C1 segment of cervical spinal cord (tissue), 14 donors: ENCODE data around the gene TMEM94.
"Not testable (repeated sequence)": the region's sequence is repeated elsewhere in the genome, so short reads cannot be mapped to it uniquely, and the experiment has no call there.

Experiments used
- DNase-seq, 14 donors: peaks; one replicate each; lab custom pipeline; 2025; lab: John Stamatoyannopoulos, UW

TMEM94 gene

DNA sequence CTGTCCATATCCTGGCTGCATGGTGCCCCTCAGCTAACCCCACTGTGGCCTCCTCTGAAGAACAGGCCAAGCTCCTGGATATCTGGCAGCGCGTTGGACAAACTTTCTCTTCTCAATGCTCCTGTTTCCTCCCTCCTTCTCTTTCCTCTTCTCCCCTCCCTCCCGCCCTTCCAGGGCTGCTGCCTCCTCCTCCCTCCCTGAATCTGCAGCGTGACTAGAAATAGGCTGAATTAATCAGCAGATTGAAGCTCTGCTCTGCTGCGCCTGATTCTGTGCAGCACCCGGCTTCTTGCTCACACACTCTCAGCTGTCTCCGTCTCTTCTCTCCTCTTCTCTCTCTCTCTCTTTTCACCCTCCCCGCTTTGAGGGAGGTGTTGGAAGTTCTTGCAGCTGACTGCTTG is 19.8 kb downstream of the TMEM94 start:
- peak in 7 of 14 donors; percentile 26 to 58 (median 45) for DNase-seq

DNA sequence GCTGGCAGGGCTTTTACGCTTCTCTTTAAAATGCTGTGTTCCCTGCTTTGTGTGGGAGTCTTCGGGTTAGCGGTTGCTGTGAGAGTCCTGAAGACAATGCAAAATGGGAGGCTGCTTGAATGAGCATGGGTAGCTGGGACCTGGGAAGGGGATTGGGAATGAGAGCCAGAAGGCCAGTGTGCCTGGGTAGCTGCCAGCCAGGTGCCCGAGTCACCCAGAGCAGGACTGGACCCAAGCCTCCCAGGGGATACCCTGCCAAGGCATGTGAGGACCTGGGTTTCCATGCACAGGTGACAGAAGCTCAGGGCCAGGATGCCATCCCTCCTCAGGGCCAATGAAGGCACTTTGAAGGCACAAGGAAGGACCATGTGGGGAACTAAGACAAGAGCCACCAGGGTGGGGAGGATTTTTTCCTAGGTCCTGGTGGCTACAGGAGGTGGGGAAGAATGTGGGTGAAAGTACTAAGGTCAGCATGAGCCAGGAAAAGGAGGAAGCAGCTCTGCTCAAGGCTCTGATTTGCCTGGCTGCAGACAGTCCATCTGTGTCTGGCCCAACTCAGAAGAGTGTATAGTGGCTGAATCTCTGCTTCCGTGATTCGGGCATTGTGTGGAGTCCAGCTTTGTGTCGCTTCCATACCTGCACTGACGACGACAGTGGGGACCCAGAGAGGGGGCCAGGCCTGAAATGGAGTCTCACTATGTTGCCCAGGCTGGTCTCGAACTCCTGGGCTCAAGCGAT is 20.5 kb downstream of the TMEM94 start:
- peak in 1 of 14 donors; percentile 36 for DNase-seq

DNA sequence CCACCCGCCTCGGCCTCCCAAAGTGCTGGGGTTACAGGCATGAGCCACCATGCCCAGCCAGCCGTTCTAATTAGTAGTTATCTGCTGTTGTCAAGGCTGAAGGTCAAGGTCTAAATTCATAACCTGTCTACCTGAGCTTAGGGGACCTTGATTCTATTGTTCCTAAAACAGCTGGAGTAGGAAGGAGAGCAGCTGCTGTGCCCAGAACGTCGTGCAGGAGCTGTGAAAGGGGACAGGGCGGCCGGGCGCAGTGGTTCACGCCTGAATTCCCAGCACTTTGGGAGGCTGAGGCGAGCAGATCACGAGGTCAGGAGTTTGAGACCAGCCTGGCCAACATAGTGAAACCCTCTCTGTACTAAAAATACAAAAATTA is 21.0 kb downstream of the TMEM94 start:
- not testable (repeated sequence) for DNase-seq

DNA sequence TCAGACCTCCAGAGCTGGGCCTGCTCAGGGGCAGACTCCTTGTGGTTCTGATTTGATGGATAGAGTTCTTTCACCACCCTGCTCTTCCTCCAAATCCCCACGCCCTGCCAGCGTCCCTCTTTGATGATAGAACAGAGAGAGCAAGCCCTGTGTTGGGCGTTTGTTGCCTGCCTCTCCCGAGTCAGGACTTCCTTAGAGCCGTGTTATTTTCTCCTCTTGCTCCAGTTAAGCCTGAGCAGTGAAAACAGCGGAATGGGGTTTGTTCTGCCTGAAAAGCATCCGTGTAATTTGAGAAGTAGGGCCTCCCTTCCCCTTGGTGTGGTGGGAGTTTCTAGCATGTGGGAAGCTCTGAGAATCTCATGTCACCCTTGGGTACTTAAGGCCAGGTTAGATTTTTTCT is 22.1 kb downstream of the TMEM94 start:
- DNase-seq: no peak

DNA sequence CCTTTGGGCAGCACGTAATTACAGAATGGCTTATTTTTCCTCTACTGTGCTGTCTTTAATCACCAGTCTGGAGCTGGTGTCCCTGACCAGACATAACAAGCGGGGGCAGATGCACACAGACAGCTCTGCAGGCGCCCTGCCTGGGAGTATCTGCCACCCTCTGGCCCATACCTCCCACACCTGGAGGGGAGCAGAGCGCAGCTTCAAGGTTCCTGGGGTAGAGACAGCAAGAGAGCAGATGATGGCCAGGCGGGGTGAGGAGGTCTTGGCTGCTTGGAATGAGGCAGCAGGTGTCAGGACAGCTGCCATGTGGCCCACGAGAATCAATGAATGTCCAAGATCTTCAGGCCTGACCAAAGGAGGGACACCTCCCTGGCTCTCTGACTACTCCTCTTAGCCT is 23.8 kb downstream of the TMEM94 start:
- DNase-seq: peak in 1 of 14 donors; percentile 24

DNA sequence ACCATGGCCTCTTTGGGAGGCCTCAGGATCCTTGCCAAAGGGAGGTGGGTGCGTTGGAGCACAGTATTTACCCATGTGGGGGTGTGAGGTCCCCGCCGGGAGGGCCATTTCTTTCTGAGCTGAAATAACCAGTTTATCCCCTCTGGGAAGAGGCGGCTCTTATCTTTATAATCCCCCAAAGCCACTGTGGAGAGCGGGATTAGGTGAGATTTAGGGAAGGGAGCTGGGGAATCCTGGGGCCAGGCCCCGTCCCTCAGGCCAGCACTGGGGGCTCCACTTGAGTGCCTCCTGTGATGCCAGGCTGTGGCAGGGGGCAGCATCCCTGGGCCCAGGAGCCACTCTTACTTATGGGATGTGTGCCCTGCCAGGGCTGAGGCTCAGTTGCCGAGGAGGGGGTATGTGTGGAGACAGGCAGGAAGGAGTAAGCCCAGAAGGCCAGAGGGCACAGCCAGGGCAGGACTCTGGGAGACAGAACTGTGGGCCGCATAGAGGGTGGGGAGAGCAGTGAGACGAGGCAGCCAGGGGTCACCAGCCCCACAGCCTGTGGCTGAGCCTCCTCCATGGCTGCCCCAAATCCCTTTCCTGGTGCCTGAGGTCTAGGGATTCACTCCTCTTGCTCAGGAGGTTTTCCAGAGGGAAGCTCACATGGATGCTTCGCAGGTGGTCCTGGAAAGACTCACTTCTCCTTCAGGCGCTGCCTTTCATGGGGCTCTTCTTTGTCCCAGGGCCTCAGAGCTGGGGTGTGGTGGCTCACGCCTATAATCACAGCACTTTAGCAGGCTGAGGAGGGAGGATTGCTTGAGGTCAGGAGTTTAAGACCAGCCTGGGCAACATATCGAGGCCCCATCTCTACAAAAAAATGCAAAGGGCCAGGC is 25.0 kb downstream of the TMEM94 start:
- no peak for DNase-seq

DNA sequence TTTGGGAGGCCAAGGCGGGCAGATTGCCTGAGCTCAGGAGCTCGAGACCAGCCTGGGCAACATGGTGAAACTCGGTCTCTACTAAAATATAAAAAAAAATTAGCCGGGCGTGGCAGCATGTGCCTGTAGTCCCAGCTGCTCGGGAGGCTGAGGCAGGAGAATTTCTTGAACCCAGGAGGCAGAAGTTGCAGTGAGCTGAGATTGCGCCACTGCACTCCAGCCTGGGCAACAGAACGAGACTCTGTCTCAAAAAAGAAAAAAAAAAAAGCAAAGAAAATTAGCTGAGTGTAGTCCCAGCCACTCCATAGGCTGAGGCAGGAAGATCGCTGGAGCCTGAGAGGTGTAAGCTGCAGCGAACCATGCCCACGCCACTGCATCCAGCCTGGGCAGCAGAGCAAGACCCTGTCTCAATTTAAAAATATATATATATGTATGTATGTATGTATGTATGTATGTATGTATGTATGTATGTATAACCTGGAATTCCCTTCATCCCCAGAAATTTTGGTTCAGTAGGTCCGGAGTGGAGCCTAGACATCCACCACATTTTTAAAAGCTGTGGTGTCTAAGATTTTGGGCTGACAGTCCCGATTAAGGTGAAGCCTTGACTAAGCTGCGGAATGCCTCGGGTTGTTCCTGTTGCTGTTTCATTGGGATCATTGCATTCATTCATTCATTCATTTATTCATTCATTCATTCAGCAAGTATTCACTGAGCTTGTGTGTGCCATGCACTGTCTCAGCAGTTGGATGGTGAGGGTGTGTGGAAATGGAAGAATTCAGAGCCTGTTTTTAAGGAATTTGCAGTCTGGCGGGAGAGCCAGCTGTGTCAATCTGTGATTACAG is 25.9 kb downstream of the TMEM94 start:
- no peak for DNase-seq

DNA sequence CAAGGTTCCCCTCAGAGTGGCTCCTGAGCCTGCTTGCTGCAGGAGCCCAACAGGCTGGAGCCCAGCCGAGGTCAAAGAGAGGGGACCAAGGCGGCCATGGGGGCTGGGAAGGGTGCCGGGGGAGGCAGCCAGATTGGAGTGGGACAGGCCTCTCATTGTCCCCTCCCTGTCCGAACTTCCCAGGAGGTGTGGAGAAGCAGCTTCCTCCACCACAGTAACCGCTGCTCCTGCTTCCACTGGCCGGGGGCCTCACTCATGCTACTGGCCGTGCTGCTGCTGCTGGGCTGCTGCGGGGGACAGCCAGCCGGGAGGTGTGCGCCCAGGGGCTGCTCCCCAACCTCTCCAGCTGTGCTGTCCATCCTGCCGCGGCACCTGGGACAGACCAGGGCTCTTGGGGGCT is 29.3 kb downstream of the TMEM94 start:
- no peak for DNase-seq

DNA sequence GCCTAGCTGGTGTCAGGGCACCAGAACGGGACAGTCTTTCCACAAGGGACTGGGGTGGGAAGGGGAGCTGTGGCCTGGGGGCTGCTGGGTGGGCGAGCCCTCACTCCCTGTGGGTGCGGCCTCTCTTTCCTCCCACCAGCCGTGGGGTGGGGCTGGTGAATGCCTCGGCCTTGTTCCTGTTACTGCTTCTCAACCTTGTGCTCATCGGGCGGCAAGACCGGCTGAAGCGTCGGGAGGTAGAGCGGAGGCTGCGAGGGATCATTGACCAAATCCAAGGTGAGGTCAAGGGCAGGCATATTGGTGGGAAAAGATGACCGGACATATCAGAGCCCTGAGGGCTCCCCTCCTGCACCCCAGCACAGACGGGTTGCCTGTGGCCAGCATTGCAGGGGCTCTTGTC is 29.7 kb downstream of the TMEM94 start:
- no peak for DNase-seq

DNA sequence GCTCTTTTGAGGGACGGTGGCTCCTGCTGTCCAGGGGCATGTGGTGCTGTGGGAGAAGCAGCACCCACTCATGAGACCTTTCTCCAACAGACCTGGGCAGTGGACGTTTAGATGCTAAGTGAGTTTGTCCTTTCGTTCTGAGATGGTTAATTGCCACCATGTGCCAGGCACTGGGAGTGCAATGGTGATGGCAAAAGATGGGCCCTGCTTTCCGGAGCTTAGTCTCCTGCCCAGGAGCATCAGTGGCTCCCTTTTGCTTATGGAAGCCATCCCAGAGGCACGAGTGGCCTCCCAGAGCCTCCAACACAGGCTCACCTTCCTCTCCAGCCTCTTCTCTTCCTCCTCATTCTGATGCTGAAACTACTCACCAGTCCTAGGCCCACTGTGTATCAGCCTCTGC is 30.5 kb downstream of the TMEM94 start:
- no peak for DNase-seq

DNA sequence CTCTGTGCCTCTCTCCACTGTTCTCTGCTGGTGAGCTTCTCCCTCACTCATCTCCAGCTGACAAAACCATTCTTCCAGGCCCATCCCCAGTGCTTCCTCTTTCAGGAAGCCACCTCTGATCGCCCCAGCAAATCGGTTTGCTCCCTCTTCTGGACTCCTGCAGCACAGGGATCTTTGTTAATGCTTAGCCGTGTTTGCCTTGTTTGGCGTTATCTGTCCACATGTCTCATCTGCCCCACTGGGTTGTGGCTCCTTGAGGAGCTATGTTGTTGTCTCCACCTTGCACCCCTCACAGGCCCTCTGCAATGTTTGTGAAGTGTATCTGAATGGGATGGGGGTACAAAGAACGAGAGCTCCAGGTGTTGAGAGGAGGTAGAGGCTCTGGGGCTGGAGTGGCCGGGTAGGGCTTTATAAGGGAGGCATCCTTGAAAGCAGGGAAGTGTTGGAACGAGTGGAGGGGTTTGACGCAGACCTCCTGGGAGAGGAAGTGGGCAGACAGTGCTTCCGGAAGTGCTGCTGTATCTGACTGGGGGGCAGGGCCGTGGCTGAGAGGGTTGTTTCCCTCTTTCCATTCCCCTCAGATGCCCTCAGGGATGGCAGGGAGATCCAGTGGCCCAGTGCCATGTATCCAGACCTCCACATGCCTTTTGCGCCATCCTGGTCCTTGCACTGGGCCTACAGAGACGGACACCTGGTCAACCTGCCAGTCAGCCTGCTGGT is 31.1 kb downstream of the TMEM94 start:
- DNase-seq: peak in 6 of 14 donors; percentile 21 to 49 (median 36)

DNA sequence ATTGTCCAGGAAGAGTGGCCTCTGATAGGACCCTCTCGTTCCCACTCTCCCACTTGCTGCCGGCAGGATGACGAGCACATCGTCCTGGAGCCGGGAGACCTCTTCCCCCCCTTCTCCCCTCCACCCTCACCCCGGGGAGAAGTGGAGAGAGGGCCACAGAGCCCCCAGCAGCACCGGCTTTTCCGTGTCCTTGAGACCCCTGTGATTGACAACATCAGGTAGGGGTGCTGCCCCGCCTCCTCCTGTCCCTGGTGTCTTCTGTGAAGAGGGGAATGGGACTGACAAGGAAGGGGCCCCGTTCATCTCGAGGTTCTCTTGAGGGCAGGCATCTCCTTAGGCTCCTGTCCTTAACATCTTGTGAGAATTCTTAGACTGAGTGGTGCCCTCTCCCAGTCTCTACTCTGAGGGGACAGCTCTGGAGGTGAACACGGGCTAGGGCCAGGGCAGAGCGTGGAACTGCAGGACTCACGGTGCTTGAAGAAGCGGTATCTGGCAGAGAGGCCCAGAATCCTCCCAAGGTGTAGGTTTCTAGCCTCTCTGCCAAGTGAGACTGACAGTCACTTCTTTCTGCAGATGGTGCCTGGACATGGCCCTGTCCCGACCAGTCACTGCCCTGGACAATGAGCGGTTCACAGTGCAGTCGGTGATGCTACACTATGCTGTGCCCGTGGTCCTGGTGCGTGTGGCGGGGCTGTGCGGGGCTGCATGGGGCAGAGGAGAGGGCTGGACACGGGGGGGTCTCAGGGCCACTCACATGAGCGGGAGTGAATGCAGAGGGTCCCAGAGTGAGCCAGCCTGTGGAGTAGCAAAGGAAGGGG is 32.5 kb downstream of the TMEM94 start:
- DNase-seq: peak in 2 of 14 donors; percentile 30 to 34

DNA sequence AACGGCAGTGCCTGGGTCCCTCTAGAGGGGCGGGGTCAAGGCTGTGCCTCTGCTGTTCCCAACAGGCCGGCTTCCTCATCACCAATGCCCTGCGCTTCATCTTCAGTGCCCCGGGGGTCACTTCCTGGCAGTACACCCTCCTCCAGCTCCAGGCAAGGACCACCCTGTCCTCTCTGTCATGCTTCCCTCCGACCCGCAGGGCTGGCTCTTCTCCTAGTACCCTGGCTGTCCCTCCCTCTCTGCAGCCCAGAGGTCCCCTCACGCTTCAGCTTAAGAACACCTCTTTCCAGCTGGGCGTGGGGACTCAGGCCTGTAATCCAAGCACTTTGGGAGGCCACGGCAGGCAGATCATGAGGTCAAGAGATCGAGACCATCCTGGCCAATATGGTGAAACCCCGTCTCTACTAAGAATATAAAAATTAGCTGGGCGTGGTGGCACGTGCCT is 33.1 kb downstream of the TMEM94 start:
- no peak for DNase-seq

DNA sequence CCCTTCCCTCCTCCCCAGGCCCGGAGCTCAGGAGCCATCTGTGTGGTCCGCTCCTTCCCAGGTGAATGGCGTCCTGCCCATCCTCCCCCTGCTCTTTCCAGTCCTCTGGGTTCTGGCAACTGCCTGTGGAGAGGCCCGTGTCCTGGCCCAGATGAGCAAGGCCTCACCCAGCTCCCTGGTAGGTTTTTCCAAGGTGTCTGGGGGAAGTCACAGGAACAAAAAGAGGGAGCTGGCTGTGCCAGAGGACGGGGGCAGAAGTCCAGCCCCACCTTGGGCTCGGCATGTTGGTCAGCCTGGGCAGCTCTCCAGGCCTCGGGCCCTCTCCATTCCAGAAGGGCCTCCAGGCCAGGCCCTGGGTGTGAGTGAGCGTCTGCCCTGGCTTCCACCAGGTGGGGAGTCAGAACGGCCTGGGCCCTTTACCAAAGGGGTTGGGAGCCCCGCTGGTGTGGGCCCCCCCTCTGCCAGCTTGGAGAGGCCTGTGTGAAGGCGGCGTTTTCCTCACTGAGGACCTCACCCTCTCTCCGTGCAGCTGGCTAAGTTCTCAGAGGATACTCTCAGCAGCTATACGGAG is 33.8 kb downstream of the TMEM94 start:
- DNase-seq: peak in 1 of 14 donors; percentile 57

DNA sequence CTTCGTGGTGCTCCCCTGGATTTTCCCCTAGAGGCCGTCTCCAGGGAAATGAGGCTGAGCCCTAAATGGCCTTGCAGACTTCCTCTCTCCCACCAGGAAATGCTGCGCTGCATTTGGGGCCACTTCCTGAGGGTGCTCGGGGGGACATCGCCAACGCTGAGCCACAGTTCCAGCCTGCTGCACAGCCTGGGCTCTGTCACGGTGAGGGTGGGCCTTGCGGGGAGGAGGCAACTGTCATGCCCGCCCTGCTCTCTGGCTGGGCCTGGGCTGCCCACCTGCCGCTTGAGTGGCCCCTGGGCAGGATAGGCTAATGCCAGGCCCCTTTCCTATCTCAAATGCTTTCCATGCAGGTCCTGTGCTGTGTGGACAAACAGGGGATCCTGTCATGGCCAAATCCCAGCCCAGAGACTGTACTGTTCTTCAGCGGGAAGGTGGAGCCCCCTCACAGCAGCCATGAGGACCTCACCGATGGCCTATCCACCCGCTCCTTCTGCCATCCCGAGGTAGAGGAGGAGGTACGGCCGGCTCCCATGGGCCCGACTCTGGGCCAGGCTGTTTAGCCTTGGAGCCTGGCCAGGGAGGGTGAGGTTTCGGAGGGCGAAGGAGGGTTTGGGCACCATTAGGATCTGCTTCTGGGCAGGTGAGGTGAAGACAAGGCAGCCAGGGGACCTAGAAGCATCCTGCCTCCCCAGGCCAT is 34.7 kb downstream of the TMEM94 start:
- DNase-seq: no peak

DNA sequence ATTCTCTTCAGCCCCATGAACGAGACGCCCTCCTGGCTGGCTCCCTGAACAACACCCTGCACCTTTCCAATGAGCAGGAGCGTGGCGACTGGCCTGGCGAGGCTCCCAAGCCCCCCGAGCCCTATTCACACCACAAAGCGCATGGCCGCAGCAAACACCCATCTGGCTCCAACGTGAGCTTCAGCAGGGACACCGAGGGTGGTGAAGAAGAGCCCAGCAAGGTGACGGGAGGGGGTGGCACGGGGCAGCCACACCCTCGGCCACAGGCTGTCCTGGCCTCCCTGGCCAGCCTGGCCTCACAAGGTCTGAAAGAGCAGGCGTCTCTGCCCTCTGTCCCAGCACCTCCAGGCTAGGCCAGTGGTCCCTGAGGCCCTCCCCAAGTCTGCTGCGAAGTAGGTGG is 35.2 kb downstream of the TMEM94 start:
- DNase-seq: no peak

DNA sequence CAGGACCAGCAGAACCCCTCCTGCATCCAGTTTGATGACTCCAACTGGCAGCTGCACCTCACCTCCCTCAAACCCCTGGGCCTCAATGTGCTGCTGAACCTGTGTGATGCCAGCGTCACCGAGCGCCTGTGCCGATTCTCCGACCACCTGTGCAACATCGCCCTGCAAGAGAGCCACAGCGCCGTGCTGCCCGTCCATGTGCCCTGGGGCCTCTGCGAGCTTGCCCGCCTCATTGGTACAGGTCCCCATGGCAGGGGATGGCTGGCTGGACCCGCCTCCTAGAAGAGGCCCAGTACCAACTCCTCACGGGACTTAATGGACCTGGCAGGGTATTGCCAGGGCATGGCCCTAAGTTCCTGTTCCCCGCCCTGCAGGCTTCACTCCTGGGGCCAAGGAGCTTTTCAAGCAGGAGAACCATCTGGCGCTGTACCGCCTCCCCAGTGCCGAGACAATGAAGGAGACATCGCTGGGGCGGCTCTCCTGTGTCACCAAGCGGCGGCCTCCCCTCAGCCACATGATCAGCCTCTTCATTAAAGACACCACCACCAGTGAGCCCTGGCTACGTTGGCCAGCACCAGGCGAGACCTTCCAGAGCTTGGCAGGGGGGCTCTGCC is 36.2 kb downstream of the TMEM94 start:
- DNase-seq: peak in 1 of 14 donors; percentile 39

DNA sequence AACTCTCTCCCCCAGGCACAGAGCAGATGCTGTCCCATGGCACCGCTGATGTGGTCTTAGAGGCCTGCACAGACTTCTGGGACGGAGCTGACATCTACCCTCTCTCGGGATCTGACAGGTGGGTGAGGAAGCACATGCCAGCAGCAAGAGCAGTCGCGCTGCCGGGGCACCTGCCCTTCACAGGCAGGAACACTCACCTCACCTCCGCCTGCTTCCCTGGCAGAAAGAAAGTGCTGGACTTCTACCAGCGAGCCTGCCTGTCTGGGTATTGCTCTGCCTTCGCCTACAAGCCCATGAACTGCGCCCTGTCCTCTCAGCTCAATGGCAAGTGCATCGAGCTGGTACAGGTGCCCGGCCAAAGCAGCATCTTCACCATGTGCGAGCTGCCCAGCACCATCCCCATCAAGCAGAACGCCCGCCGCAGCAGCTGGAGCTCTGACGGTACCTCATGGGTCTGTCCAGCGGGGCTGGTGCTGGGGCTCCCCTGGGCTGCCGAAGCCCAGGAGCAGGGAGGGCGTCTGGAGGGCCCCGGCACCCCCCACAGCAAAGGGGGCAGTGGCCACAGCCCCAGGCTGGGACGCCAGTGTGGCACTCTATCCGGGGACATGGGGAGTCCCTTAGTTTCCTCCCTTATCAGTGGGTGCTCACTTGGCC is 37.2 kb downstream of the TMEM94 start:
- DNase-seq: no peak
